B cell (primary cell): ENCODE data around the gene NTMT1.

ENCODE experiments used
- CTCF ChIP-seq: fragments of 200-600 bp; IDR thresholded peaks from one replicate; pipeline ENCODE4 v1.8.0; 2022; ENCODE audit warnings: antibody characterized with exemption, mild to moderate bottlenecking
- EZH2 ChIP-seq: IDR thresholded peaks from 2 replicates; pipeline ENCODE4 v1.6.1; 2012; ENCODE audit warnings: borderline replicate concordance, low read depth, mild to moderate bottlenecking, moderate library complexity, low read length; ENCODE audit not compliant: insufficient read depth, poor library complexity, severe bottlenecking

GRCh38 chr9:129655154-129655553 is 29.2 kb downstream of the NTMT1 start:
- TF ChIP-seq EZH2: no peak
- no peak for TF ChIP-seq CTCF
